HG02759 (cell line): Measurements from ENCODE around the gene CENPT.
A peak's percentile ranks its signal among the peaks of the same experiment; 100 is the strongest.

Experiments
- ATAC-seq: cut with Tn5 transposase; IDR thresholded peaks from one replicate; pipeline ENCODE4 v1.9.1; 2021; ENCODE audit warnings: mild to moderate bottlenecking, moderate library complexity; ENCODE audit not compliant: unreplicated experiment

The CENPT gene, protein sequence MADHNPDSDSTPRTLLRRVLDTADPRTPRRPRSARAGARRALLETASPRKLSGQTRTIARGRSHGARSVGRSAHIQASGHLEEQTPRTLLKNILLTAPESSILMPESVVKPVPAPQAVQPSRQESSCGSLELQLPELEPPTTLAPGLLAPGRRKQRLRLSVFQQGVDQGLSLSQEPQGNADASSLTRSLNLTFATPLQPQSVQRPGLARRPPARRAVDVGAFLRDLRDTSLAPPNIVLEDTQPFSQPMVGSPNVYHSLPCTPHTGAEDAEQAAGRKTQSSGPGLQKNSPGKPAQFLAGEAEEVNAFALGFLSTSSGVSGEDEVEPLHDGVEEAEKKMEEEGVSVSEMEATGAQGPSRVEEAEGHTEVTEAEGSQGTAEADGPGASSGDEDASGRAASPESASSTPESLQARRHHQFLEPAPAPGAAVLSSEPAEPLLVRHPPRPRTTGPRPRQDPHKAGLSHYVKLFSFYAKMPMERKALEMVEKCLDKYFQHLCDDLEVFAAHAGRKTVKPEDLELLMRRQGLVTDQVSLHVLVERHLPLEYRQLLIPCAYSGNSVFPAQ

DNA sequence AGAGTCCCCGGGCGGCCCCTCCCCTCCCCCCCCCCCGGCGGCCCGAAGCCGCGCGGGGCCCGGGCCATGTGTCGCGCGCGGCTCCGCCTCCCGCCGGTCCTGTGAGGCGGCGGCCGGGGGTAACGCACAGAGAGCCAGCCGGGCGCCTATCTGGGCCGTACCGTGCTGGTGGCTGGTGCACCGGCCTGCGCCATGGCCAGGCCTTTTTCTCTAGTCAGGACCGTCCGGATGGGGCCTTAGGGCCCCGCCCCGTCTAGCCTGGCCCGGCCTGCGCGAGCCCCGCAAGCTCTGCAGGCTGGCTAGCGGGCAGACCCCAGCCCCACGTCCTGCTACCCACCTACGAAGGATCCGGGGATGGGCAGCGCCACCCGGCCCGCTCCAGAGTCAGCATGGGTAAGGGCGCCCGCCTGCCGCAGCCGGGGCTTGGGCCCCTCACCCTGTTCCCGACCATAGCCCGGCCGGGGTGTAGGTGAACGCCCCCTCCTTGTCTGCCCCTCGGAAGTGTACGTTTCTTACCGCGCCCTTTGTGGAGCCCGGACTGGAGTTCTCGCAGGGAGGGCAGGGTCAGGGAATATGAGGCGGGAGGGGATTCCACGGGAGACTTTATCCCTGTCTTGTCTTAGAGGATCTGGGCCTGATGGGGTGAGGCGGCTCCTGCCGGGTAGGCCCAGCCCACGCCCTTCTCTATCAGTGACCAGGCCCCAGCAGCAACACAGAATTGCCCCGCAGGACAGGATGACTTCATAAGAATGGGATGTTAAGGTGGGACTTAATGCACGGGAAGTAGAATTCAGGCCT, at the start of gene CENPT:
TSS of gene CENPT (minus strand) at position 630 of the 798 bp plus-strand sequence. CDS start 13,834 bp downstream, outside the sequence.
- ATAC-seq, result peak; percentile 42

DNA sequence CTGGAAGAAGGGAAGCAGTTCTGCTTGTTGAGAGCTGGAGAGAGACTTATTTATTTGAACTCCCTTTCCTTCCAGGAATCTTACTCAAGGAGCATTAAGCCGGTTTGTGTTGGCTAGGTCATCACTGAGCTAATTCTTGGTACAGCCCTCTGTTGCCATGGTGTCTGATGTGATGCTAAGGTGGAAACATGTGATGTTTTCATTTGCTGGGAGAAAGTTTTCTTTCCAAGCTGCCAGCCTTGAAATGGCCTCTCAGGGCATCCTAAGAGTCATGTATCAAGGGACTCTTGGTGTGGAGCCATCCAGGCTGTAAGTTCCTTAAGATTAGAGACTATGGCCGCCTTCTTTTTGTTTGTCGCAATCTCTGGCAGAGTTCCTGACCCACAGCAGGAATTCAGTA, 49.7 kb upstream of the CENPT start:
- ATAC-seq, result no peak

DNA sequence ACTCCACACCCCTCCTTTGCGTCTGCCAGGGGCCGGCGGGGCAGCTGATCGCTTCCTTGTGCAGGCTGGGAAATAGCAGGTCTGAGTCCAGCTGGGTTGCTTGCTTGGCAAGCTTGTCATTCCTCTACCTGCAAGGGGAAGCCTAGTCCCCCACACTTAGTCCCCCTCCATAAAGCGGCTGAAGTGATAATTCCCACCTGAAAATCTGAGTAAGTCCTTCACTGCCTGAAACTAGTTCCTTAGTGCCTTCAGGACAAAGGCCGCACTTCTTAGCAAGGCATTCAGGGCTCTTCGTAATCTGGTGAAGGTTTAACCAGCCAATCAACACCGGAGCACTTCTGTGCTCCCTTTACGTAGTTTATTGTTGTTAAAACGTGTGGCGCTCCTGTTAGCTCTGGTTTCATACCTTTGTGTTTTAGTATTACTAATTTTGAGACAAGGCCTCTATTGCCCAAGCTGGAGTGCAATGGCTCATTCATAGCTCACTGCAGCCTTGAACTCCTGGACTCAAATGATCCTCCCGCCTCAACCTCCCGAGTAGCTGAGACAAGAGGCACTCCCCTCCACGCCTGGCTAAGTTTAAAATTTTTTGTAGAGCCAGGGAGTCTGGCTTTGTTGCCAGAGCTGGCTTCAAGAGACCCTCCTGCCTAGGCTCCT, 46.4 kb upstream of the CENPT start:
- ATAC-seq, result no peak

DNA sequence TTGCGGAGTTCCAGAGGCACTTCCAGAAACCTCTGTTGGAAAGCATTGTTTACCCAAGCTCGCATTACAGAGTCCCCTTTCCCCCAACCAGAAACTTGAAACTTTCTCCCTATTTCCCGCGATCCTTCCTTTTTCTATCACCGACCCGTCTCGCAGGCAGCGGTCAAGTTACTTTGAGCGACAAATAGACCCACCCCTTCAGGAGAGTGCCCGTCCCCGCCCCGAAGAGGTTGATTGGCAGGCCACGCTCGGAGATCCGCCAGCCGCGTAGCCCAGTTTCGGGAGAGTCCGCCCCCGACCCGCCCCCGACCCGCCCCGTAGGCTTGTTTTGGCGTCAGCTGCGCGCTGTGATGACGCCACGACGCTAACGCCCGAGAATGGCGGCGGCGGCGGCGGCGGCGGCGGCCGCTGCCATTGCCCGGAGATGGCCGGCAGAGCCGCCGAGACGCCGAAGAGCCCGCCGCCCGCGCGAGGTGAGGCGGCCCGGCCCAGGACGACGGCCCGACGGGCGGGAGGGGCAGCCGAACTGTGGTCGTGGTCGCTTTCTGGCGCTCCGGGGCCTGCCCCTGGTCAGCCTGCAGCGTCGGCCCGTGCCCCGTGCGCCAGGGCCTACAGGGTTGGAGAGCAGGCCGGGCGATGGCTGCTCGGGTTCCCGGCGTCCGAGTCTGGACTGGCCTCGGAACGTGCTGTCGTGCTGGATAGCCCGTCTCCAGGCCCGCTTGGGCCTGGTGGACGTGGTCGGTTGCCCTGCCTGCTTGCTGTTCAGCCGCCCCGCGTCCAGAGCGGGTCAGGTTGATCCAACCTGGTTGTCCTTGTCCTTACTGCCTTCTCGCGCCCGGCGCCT, 45.6 kb upstream of the CENPT start, which contains the start of gene PSKH1:
TSS of gene PSKH1 (plus strand) at position 356 of the 844 bp plus-strand sequence. CDS start 15,496 bp downstream, outside the sequence.
- ATAC-seq, result peak; percentile 90

DNA sequence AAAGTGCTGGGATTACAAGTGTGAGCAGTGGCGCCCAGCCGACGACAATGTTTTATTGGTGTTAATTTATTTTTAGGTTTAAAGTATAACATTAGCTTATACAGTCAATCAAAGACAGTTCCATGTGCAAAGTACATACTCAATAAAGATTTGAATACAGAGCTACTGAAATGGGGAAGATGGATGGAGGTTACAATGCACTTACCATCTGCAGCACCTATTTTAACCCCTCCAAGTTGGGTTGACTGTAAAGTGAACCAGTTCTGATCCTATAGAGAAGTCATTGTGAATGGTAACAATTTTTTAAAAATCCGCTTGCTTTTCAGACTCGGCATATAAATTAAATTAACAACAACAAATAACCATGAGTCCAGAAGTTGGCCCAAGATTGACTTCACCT, 44.9 kb upstream of the CENPT start:
- no peak for ATAC-seq

DNA sequence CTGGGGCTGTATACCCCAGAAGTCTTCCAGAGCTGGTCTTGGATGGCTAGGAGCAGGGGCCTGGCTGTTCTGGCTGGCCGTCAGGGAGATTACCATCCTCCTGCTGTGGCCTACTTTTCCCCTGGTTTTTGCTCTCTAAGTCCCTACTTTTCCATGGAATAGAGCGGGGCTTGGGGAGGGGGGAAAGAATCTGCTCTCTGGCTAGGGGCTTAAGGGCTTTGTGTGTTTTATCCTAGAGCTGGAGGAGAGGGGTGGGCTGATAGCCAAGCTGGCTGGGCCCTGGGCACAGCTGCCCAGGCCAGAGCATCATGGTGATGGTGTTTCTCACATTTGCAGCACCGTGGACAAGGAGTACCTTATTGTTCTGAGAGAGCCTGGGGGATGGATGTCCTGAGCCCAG, 40.8 kb upstream of the CENPT start:
- no peak for ATAC-seq

DNA sequence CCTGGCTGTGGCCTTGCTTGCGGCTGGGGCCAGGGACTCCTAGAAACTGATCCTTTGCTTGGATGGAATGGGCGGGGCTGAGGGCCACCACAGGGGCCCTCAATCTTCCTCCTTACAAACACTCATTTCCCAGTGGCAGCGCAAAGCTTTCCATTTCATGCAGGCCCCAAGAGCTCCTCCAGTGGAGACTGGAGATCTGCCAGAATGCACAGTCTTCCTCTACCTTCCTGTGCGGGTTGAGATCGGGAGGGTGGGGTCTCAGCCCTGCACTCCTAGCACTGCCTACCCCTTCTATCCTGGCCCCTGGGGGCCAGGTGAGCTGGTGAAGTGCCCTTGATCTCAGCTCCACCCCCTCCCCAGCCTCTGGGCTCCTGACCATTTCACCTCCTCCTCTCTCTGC, 38.9 kb upstream of the CENPT start:
- ATAC-seq, result no peak

DNA sequence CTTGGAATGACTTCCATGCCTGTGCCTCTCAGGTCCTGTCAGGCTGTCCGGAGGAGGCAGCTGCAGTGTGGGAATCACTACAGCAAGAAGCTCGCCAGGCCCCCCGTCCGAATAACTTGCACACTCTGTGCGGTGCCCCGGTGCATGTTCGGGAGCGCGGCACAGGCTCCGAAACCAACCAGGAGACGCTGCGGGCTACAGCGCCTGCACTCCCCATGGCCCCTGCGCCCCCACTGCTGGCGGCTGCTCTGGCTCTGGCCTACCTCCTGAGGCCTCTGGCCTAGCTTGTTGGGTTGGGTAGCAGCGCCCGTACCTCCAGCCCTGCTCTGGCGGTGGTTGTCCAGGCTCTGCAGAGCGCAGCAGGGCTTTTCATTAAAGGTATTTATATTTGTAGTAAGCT, 38.5 kb upstream of the CENPT start:
- ATAC-seq, result no peak

DNA sequence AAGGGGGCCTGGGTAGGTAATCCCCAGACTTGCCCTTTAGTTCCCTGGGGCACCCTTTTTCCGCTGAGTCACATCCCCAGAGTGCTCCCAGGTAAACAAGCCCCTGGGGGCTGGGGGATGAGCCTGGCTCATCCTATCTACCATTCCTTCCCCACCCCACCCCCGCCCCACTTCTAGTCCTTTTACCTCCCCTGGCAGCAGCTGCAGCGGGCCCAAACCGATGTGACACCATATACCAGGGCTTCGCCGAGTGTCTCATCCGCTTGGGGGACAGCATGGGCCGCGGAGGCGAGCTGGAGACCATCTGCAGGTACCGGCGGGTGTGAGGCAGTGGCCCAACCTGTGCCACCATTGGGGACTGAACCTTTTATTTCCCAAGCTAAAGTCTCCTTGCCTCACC, 38.1 kb upstream of the CENPT start:
- no peak for ATAC-seq

DNA sequence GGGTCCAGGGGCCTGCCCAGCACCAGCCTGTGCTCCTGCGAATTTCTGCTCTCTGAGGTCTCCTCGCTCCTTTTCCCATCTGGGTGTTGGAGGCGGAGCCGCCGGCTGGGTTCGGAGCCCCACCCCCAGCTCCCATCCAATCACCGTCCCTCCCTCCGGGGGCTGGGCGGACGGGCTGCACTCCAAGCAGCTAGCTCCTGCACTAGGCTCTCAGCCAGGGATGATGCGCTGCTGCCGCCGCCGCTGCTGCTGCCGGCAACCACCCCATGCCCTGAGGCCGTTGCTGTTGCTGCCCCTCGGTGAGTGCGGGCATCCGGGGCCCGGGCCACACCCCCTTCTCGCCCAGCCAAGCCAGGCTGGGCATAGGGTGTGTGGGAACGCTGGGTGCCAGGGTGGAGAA, 37.2 kb upstream of the CENPT start, which contains the start of gene NRN1L:
TSS of gene NRN1L (plus strand) at position 202 of the 400 bp plus-strand sequence. CDS start at position 221, 19 bp downstream.
- no peak for ATAC-seq

DNA sequence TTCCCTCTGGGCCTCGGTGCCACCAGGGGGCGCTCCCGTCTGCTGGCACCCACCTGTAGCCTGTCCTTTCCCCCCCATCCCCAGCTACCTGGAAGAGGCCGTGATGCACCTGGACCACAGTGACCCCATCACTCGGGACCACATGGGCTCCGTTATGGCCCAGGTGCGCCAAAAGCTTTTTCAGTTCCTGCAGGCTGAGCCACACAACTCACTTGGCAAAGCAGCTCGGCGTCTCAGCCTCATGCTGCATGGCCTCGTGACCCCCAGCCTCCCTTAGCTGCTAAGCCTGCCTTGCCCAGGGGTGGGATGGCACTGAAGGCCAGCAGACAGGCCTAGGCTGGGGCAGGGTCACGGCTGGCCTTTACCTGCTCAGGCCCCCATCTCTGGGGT, 36.4 kb upstream of the CENPT start:
- ATAC-seq, result no peak

DNA sequence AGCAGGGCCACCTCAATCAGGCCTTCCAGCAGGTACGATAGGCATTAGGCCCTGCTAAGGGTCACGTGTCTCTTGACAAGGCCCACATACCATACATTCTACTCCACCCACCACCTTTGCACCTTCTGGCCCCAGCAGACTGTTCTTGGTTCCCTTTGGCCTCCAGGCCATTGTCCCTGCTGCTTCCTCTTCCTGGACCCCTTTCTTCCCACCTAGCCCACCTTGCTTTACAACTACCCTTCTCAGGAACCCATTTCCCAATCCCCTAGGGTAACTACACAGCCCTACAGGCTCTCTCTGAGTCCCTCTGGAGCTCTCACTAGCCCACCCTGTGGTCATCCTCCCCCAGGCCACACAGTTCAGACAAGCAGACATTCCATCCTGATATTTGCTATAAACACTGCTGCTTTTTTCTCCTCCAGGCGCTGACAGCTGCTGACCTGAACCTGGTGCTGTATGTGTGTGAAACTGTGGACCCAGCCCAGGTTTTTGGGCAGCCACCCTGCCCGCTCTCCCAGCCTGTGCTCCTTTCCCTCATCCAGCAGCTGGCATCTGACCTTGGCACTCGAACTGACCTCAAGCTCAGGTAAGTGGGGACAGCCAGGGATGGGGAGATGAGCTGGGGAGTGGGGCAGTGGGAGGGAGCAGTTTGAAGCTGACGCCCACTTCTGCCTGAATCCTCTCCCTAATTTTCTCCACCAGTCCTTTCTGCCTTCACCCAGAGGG, 35.8 kb upstream of the CENPT start:
- no peak for ATAC-seq

DNA sequence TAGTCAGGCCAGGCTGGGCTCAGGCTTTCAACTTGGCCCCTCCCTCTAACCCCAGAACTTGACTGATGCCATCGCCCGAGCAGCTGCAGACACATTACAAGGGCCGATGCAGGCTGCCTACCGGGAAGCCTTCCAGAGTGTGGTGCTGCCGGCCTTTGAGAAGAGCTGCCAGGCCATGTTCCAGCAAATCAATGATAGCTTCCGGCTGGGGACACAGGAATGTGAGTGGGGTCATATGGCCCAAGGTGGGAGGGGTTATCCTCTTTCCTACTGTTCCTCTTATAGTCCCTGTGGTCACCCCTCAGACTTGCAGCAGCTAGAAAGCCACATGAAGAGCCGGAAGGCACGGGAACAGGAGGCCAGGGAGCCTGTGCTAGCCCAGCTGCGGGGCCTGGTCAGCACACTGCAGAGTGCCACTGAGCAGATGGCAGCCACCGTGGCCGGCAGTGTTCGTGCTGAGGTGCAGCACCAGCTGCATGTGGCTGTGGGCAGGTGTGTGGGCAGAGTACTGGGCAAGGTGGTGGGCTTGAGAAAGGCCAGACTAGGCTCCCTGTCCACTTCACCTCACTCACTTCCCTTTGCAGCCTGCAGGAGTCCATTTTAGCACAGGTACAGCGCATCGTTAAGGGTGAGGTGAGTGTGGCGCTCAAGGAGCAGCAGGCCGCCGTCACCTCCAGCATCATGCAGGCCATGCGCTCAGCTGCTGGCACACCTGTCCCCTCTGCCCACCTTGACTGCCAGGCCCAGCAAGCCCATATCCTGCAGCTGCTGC, 35.1 kb upstream of the CENPT start:
- no peak for ATAC-seq

DNA sequence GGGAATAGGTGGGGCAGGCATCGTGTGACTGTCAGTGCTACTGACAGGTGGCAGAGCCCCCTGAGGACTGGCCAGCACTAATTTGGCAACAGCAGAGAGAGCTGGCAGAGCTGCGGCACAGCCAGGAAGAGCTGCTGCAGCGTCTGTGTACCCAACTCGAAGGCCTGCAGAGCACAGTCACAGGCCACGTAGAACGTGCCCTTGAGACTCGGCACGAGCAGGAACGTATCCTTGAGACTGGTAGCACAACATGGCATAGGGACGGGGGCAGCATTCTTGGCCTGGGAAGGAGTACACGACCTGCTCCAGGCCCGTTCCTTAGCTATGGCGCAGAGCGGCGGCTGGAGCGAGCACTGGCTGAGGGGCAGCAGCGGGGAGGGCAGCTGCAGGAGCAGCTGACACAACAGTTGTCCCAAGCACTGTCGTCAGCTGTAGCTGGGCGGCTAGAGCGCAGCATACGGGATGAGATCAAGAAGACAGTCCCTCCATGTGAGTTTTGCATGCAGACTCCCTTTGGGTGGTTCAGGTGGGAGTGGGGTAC, 34.2 kb upstream of the CENPT start:
- no peak for ATAC-seq

DNA sequence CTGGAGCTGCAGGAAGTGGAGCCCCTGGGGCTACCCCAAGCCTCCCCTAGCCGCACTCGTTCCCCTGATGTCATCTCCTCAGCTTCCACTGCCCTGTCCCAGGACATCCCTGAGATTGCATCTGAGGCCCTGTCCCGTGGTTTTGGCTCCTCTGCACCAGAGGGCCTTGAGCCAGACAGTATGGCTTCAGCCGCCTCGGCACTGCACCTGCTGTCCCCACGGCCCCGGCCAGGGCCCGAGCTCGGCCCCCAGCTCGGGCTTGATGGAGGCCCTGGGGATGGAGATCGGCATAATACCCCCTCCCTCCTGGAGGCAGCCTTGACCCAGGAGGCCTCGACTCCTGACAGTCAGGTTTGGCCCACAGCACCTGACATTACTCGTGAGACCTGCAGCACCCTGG, 33.1 kb upstream of the CENPT start:
- ATAC-seq, result no peak

DNA sequence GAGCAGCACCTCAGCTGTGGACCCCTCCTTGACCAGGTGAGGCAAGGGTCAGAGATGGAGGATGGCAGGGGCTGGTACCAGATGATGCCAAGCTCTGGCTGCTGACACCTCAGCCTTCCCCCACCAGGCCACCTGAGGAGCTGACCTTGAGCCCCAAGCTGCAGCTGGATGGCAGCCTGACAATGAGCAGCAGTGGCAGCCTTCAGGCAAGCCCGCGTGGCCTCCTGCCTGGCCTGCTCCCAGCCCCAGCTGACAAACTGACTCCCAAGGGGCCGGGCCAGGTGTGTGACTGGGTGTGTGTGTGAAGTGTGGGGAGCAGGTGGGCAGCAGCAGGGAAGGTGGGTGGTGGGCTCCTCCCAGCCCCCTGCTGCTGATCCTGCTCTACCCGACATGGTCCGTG, 32.4 kb upstream of the CENPT start:
- ATAC-seq, result no peak

DNA sequence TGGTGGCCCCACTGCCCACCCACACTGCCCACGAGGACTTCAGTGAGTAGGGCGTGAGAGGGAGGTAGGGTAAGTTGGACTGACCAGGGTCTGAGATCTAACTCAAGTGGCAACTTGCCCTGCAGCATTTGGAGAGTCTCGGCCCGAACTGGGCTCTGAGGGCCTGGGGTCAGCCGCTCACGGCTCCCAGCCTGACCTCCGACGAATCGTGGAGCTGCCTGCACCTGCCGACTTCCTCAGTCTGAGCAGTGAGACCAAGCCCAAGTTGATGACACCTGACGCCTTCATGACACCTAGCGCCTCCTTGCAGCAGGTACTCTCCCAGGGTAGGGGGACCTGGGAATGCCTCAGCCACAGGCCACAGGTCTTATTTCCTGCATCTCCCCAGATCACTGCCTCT, 32.0 kb upstream of the CENPT start:
- ATAC-seq, result no peak

DNA sequence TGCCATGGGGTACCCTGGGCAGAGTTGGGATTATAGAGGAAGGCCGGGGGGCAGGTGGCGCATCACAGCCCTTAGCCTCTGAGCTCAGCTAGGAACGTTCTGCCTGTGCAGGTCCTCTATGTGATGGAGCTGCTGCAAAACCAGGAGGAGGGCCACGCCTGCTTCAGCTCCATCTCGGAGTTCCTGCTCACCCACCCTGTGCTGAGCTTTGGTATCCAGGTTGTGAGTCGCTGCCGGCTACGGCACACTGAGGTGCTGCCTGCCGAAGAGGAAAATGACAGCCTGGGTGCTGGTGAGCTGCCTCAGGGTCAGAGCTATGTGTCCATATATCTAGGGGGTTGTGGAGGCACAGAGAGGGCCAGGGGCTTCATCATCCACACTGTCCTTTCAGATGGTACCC, 31.4 kb upstream of the CENPT start:
- no peak for ATAC-seq

DNA sequence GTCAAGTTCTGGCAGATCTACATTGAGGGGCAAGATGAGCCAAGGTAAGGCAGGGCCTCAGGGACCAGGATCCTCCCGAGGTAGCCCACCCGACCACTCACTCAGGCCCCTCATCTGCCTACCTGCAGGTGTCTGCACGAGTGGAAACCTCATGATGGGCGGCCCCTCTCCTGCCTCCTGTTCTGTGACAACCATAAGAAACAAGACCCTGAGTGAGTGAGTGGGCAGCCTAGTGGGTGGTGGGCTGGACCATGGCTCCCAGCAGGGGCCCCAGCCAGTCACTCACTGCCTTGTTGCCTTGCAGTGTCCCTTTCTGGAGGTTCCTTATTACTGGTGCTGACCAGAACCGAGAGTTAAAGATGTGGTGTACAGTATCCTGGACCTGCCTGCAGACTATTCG, 30.7 kb upstream of the CENPT start:
- no peak for ATAC-seq
